GM20431 (cell line): ENCODE data around the gene TMCC1.
"Not testable (repeated sequence)": the region's sequence is repeated elsewhere in the genome, so short reads cannot be mapped to it uniquely, and the experiment has no call there.

ENCODE experiments used
- in situ Hi-C: fragments of 300-500 bp; cut with MseI, MboI; formaldehyde crosslinking; loops from one replicate; pipeline ENCODE4 v1.15.0; 2020; ENCODE audit warnings: low sequenced_read_pairs; ENCODE audit not compliant: unreplicated experiment

The TMCC1 gene

GRCh38 chr3:129697229-129697969 is 196.1 kb downstream of the TMCC1 start:
- in situ Hi-C loops: no loop called here

GRCh38 chr3:129696430-129696829 is 197.1 kb downstream of the TMCC1 start:
- in situ Hi-C loops: not testable (repeated sequence)

- in situ Hi-C loops: no loop called here
These were observed 198.3 kb downstream of the TMCC1 start for GRCh38 chr3:129695230-129695629.

DNA sequence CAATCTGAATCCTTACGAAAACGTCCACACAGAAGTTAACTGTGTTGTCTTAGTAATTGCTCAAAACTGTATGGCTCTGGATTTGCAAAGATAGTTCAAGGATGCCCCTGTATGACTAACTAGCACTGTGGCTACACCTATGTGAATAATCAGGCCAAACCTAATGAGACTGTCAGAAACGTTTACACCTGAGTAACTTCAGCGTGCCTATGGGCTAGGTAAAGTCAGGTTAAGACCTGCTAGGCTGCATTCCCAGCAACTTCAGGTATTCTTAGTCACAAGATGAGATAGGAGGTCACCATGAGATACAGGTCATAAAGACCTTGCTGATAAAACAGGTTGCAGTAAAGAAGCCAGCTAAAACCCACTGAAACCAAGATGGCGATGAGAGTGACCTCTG is 199.3 kb downstream of the TMCC1 start:
- in situ Hi-C loops: no loop called here

- in situ Hi-C loops: no loop called here
These were observed 200.8 kb downstream of the TMCC1 start for GRCh38 chr3:129692743-129693142.

GRCh38 chr3:129690963-129691362 is 202.5 kb downstream of the TMCC1 start:
- in situ Hi-C loops: no loop called here

- in situ Hi-C loops: no loop called here
These were observed 203.1 kb downstream of the TMCC1 start for GRCh38 chr3:129690406-129690805.

DNA sequence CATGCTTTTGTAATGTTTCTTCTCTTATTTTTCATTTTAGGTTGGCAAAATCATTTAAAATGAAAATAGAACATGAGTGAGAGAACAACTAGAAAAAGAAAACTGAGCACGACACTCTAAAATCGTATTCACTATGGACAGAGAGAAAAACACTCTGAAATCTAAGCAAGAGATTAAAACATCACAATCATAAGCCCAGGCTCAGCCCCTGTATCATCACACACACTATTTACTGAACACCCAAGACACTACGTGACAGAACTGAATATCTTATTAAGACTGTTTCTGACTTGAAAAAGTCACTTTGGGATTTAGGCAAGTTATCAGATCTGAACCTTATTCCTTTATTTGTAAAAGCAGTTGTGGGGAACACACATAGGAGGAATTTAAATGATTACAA is 204.5 kb downstream of the TMCC1 start:
- in situ Hi-C loops: no loop called here

DNA sequence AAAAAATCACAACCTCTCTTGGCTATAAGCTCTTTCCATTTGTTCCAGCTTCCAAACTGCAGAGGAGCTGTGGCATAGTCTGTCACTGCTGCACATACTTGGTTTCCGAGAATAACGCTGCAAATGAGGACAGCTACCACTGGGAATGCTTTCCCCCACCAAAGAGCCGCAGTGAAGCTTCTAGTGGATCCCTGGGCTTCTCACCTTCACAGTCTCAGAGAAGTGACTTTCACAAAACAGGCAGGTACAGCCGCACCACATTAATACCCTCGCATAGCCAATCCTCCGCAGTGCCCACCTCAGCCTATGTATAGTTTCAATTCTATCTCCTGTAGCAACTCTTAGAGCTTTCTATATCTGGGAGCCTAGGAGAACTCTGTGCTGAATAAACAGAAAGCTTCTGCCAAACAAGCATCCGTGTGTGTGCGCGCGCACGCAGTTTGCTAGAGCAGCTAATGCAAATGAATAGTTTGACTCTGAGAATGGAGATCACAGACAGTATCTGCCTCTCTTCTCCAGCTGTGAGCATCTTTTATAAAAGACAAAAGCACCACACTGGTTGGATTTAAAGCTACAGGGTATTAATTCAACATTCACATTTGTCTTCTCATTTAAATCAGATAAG is 205.1 kb downstream of the TMCC1 start:
- in situ Hi-C loops: no loop called here

- in situ Hi-C loops: no loop called here
These were observed 205.9 kb downstream of the TMCC1 start for GRCh38 chr3:129687586-129688125.

- in situ Hi-C loops: no loop called here
These were observed 206.6 kb downstream of the TMCC1 start for GRCh38 chr3:129686941-129687340.

- in situ Hi-C loops: no loop called here
These were observed 209.2 kb downstream of the TMCC1 start for GRCh38 chr3:129684270-129684669.

DNA sequence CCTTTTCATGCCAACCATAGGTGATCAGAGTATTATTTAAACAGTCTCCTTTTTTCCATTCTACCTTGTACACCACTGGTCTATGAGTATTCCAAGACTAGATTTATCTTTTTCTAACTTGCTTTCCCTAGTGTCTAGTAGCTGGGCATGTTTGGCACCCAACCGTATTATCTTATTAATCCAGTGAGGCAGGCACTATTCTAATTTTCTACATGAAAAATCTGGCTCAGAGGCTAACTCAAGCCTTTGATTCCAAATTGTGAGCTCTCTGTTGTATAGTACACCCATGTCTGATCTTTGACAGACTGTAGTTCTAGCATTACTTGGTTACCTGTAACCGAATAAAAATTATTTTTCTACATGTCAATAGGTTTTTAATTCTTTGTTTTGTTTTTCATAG is 210.3 kb downstream of the TMCC1 start:
- in situ Hi-C loops: no loop called here

DNA sequence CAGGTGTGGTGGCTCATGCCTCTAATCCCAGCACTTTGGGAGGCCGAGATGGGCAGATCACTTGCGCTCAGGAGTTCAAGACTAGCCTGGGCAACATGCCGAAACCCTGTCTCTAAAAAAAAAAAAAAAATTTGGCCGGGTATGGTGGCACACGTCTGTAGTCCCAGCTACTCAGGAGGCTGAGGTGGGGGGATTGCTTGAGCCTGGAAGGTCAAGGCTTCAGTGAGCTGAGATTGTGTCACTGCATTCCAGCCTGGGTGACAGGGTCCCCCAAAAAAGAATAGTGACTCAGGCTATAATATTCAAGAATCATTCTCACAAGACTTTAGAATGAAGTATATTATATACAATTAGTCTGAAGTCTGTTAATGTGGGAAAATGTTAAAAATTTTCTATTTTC is 216.5 kb downstream of the TMCC1 start:
- in situ Hi-C loops: no loop called here

DNA sequence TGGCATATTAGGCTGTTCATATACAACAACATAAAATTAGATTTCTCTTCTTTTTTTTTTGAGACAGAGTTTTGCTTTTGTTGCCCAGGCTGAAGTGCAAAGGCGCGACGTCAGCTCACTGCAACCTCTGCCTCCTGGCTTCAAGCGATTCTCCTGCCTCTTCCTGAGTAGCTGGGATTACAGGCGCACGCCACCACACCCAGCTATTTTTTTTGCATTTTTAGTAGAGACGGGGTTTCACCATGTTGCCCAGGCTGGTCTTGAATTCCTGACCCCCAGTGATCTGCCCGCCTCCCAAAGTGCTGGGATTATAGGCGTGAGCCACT is 218.8 kb downstream of the TMCC1 start:
- in situ Hi-C loops: not testable (repeated sequence)

GRCh38 chr3:129673897-129674797 is 219.4 kb downstream of the TMCC1 start:
- in situ Hi-C loops: no loop called here

GRCh38 chr3:129673012-129673411 is 220.5 kb downstream of the TMCC1 start:
- in situ Hi-C loops: no loop called here

DNA sequence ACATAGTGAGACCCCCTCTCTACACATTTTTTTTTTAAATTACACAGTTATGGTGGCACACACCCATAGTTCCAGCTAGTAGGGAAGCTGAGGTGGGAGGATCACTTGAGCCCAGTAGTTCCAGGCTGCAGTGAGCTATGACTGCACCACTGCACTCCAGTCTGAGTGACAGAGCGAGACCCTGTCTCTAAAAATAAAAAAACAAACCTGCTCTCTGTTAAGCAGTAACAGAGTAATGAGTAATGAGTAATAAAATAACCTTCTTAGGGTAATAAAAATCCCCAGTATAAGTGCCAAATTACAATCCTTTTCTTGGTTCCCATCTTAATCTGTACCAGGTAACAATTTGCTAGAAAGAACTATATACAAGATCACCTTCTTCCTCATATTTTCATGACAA is 221.1 kb downstream of the TMCC1 start:
- in situ Hi-C loops: no loop called here

DNA sequence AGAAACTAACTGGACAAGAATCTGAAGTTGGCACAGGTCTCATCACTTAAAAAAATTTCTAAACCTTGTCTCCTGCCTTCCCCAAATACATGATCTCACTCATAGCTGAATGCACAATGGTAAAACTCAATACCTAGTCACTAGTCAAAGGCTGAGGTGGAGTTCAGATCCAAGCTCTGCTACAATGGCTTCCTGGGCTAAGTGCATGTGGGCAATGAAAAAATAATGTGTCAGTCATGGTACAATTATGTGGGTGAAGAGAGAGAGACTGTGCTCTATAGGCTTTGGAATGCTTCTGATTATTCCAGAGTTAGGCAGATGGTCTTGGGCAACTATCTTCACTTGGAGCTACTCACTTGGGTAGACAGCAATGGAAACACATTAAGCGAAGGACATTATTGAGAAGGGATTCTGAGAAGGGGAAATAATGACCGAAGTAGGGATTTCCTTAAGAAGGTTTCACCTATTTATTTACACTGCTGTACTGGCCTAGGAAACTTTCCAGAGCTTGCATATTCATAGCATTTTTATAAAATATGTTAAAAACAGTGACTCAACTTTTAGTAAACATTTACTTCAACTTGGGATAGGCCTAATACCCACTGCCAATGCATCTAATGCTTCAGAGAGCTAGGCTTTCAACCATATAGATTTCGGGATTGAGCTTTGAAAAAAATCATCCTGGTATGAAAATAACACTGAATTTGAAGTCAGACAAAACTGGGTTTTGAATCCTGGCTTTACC is 228.3 kb downstream of the TMCC1 start:
- in situ Hi-C loops: no loop called here
